Ecto neural progenitor cell (in vitro differentiated cells): ENCODE data around the gene UBQLN1.
A peak's percentile ranks its signal among the peaks of the same experiment; 100 is the strongest.
"Not testable (repeated sequence)": the region's sequence is repeated elsewhere in the genome, so short reads cannot be mapped to it uniquely, and the experiment has no call there.

ENCODE experiments used
- DNase-seq: peaks from one replicate; pipeline ENCODE4 v3.0.0-alpha.2; 2018; ENCODE audit warnings: low spot score

Gene UBQLN1

DNA sequence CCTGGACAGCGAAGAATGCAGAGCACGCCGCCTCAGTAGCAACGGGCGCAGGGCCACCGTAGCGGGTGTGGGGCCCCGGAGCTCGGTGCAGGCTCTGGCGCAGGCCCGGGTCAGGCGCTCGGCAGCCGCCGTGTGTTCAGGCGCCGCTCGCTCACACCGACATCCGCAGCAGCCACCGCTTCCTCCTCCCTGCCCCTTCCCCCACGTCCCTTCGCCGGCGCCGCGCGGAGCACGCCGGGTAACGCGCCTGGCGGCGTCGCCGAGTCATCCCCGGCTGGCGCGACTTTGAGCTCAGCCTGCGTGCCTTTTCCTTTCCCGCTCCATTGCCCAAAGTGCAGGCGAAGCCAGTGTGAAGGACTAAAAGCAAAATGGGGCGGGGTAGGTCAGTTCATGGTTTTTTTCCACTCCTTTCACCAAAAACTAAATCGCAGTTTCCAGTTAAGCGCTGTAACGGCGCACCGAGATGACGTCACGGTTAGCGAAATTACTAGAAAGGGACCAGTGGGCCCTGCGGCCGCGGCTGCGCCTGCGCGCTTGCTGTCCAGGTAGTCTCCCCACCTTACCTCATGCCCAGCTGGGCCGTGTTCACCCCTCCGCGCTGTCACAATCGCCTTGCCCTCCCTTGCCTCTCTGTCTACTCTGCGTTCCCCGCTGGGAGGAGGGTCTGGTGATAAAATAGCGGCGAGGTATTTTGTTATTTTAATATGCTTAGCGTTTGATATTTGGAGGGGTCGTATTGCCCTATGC lies at the start of gene UBQLN1:
Gene UBQLN1 (minus strand): TSS at position 191 of the 747 bp plus-strand sequence. CDS start 279 bp downstream, outside the sequence.
- DNase-seq = peak; percentile 94

DNA sequence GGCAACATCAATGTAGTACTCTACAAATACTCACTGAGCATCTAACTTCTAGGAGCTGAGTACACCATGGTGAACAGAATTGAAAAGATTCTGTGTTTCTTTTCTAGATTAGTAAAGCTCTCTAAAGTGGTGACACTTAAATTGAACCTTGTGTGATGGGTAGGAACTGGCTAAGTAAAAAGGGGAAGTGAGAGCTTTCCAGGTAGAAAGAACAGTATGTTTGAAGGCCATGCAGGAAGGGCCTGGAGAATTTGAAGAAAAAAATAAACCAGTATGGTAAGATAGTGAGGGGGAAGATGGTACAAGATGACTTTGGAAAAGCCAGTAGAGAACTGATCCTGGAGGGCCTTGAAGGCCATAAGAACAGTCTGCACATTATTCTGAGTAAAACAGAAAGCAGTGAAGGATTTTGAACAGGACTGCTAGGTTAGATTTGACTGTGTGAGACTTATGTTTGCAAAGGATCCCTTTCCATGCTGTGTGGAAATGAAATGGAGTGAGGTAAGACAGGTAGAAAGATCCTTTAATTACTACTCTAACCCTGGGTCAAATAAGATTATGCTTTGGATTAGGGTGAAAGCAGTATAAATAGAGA lies 46.7 kb upstream of the UBQLN1 start:
- no peak for DNase-seq

DNA sequence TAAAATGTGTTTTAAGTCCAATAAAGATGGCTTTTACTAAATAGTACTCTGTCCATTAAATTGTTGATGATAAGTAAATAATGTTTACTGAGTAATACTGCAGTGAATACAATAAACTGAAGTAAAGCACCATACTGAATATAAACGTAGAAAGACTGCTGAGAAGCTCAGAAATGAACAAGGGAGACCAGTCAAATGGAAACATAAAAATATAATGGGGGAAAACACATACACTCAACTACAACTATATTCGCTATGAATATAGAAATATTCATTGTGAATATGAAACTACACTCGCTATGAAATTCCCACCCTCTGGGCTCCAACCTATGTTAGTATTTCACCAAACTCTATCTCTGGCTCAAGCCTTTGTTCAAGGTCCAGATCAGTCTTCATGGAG lies 41.9 kb upstream of the UBQLN1 start:
- no peak for DNase-seq

DNA sequence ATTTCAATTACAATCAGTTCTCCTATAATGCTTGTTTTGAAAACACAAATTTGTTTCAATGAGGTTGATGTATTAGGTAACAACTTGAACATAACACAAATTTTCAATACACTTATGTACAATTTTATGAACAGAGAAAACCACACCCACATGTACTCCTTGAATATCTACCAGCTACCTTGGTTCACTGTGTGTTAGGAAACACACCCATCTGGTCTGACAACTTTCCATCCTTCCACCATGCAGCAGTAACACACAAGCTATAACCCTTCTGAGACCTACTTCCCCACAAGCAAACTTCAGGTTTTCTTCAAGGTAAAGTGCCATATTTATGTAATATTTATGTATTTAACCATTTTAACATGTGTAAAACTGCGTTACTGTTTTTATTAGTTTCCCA lies 36.4 kb upstream of the UBQLN1 start:
- DNase-seq = no peak

DNA sequence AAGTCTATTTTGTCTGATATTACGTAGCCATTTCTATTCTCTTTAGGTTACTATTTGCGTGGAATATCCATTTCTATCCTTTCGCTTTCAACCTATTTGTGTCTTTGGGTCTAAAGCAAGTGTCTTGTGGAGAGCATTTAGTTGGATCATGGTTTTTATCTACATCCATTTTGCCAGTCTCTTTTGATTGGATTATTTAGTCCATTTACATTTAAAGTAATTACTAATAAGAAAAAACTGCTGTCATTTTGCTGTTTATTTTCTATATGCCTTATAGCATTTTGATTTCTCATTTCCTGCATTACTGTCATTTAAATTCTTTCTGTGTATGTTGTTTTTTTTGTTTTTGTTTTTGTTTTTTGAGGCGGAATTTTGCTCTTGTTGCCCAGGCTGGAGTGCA lies 26.0 kb upstream of the UBQLN1 start:
- no peak for DNase-seq

DNA sequence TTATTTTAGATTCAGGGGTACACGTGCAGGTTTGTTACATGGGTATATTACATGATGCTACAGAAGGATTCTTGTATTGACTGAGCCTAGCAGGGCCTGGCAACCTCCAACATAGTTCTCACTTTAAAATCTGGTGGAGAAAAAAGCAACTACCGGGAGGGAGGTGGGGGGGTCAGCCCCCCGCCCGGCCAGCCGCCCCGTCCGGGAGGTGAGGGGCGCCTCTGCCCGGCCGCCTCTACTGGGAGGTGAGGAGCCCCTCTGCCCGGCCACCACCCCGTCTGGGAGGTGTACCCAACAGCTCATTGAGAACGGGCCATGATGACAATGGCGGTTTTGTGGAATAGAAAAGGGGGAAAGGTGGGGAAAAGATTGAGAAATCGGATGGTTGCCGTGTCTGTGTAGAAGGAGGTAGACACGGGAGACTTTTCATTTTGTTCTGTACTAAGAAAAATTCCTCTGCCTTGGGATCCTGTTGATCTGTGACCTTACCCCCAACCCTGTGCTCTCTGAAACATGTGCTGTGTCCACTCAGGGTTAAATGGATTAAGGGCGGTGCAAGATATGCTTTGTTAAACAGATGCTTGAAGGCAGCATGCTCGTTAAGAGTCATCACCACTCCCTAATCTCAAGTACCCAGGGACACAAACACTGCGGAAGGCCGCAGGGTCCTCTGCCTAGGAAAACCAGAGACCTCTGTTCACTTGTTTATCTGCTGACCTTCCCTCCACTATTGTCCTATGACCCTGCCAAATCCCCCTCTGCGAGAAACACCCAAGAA lies 21.0 kb upstream of the UBQLN1 start:
- DNase-seq = not testable (repeated sequence)

DNA sequence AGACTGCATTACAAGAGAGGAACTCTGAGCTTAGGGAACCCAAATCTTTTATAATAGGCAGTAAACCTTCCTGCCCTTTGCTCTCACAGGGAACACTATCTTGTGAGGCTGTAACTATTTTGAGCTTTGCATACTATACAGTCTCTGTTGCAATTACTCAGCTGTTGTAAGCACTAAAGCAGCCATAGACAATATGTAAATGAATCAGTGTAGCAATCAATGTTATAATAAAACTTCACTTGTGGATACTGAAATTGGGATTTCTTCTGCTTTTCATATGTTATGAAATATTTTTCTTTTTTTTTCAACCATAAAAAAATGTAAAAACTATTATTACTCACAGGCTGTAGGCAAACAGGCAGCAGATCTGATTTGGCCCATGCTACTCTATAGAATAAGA lies 16.7 kb upstream of the UBQLN1 start:
- DNase-seq = no peak

DNA sequence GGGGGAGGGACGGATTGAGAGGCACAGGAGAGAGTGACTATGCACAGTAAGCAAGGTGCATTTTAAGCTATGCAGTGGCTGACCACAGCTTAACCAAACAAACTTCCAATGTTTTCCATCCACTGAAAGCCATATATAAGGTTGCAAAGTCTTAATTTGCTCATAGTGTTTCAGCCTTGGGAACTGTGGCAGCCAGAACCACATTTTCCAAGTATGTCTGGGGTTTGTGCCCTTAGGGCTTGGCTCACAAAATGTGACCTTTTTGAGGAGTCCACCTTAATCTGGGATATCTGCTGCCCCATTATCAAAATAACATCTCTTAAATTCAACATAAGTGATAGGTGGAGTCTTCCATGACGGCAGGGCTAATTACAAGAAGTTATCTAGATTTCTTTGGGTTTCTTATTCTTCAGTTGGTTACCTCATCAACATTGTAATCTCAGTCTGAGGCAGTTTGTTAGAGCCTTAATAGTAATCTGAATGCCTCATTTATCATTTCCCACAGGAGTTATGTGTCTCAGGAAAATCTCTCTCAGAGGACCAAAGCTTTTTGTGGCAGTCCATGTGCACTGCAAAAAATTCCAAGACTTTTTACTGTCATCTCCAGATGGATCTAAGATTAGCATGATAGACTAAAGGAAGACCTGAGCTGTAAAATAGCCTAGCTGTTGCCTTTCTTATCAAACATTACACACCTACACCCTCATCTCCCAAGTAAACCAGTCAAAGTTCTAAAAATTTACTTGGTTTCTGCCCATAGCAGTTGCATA lies 15.2 kb upstream of the UBQLN1 start:
- DNase-seq = no peak

DNA sequence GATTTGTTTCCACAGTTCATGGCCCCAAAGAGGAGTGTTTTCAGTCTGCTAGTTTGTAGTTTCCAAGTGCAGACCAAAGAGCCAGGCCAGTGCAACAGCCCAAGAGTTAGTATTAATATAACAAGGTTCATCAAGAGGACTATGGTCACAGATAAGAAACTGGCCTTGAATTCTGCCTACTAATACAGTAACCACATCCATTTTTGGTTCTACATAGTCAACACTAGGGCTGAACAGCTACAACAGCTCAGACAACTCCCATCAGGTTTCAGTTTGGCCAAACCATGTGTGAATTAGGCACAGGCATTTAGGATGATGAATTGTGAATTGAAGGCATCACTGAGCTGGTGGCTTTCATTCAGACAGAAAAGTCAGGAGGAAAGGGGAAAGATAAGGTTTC lies 13.8 kb upstream of the UBQLN1 start:
- DNase-seq = no peak

DNA sequence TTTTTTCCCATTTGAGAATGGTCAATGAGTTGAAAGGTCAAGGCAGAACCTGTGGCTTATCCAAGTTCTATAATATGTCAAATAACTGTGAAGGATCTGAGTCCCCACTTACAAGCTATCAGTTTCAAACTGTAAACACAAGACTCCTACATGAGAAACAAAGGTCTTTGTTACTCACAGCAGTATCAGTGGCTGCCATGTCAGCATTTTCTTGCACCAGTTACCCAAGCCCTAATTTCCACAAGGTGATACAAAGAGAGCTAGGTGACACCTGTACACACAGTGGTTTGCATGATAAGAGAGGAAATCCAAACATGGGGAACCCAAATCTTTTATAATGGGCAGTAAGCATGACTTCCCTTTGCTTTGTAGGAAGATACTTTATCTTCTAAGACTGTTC lies 8.0 kb upstream of the UBQLN1 start:
- no peak for DNase-seq

DNA sequence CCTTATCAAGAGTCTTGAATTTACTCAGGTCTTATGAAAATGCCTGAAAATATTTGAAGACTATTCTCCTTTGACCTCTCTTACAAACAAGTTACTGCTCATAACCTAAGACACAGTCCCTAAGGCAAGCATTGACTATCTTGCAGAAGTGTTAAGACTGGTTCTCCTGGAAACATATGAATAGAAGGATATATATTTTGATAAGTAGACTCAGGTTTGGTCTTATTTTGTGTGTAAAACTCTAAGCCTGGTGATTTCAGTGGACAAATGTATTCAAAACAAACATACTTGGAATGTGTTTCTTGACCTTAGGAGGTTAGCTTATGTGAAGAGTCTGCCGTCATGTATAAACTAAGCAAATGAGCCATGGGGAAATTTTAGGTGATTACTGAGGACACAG lies 7.5 kb upstream of the UBQLN1 start:
- no peak for DNase-seq

DNA sequence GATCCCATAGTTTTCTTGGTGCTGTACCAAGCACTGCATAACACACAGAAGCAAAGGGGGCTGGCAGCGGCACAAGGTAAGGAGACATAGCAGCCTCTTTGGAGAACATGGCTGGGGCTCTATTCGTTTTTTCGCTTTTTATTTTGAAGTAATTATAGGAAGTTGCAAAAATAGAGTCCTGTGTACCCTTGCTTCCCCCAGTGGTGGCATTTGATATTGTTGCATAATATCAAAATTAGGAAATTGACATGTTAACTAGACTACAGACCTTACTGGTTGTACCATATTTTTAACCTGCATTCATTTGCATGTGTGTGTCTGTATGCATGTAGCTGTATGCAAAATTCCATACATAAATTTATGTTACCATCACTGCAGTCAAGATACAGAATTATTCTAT lies 6.6 kb upstream of the UBQLN1 start:
- DNase-seq = no peak

DNA sequence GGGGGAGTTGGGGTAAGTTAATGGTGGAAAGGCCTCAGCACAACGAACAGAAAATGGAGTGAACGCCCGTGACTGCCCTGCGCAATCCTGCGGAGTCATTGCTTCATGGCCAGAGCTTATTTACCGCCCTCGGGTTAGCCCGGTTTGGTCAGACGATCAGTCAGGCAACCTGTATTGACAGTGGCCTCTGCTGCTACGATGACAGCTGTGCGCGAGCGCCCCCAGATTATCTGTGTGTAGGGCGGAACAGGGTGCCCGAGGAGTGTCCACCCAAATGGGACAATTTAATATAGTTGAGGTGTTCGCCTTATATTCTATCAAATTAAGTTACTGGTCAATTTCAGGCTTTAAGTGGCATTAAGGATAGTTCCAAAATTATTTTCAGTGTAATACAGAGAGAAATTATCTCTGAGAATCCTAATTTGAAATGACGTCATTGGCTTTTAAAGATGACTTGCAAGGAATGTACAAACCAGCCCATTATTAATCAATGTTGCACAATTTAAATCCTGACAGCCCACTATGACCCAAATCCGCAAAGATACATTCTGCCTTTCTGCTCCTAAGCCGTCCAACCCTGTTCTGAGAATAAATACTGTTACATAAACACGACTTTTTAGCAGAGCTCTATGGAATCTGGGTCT lies 879 bp upstream of the UBQLN1 start:
- DNase-seq = peak; percentile 67

DNA sequence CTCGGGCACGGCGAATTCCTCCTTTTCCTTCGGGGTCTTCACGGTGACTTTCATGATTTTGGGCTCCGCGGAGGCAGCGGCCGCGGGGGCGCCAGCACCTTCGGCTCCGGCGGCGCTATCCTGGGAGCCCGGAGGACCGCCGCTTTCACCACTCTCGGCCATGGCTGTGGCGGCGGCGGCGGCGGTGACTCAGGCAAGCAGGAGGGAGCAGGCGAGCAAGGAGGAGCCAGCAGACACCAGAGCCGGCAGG lies 315 bp downstream of the UBQLN1 start:
- no peak for DNase-seq

DNA sequence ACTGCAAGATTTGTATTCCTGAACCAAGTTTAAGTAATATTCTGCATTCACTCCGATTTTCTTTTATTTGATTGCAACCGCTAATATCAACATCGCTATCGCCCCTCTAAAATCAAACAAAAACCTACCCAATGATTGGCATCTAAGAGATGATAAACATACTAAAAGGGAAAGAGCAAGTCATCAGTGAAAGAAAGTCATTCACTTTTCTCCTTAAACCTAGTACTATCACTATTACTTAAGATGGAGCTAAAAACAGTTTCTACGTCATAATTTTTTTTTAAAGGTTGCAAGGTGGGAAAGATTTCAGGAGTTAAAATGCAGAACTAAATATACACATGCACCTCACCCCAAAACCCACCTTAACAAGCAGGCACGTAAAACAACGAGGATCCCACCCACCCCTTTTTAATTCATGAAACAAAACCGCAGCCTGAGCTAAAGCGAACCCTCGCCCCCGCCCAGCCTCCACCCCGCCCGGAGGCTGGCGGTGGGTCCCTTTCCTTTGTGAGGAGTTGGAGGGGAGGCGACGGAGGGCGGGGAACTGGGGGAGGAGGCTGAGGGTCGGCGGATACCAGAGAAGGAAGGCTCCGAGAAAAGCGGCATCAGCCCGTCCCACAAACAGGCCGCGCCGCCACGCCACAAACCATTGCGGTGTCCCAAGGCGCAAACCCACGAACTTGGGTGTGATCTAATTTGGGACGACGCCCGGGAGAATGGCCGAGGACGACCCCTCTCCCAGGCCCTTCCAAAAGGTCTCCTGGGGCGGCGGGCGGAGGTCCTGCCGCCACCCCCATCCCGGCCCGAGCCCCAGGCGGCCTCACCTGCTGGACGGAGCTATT lies 861 bp downstream of the UBQLN1 start:
- peak; percentile 82 for DNase-seq

DNA sequence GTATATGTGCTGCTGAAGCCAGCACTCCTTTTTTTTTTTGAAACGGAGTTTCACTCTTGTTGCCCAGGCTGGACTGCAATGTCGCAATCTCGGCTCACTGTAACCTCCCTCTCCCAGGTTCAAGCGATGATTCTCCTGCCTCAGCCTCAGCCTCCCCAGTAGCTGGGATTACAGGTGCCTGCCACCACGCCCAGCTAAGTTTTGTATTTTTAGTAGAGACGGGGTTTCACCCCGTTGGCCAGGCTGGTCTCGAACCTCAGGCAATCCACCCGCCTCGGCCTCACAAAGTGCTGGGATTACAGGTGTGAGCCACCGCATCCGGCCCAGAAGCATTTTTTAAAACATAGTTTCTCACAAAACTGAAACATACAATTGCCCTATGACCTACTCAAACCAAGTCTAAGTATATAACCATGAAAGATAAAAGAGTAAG lies 2.5 kb downstream of the UBQLN1 start:
- not testable (repeated sequence) for DNase-seq

DNA sequence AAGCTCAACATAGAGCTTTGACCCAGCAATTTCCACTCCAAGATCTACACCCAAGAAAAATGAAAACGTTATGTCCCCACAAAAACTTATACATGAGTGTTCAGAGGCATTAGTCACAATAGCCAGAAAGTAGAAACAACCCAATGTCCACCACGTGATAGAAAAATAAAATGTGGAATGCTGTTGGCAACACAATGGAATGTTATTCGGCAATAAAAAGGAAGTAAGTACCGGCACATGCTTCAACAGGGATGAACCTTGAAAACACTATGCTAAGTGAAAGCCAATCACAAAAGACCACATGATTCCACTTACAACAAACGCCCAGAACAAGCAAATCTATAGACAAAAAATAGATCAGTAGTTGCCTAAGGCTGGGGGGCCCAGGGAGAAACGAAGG lies 6.0 kb downstream of the UBQLN1 start:
- no peak for DNase-seq

DNA sequence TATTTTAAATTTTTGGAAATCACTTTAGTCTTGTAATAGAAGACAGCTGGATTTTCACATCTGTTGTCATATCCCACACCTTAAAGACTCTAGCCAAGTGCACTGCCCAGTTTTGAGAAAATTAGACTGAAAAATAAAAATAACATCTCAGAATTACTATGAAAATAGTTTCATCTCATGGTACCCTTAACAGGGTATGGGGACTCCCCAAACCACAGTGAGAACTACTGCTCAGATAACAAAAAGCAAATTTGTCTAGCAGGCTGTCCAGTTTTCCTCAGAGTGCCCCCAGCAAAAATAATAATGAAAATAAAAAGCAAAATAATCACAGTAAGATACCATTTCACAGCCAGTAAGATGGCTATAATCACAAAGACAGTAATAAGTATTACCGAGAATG lies 6.5 kb downstream of the UBQLN1 start:
- no peak for DNase-seq

DNA sequence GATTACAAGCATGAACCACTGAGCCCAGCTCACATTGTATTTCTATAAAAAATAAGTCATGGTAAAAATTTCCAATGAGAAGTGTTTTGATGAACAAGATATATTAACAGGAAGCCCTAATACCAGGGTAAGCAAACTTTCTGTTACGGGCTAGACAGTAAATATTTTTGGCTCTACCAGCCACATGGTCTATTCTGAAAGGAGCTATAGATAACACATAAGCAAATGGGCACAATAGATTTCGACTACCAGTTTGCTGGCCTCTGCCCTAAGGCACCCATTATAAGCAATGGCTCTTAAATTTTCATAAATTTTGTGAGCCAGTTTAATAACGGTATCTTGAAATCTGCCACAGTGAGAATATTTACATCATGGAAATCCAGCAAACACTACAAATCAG lies 8.1 kb downstream of the UBQLN1 start:
- DNase-seq = no peak

DNA sequence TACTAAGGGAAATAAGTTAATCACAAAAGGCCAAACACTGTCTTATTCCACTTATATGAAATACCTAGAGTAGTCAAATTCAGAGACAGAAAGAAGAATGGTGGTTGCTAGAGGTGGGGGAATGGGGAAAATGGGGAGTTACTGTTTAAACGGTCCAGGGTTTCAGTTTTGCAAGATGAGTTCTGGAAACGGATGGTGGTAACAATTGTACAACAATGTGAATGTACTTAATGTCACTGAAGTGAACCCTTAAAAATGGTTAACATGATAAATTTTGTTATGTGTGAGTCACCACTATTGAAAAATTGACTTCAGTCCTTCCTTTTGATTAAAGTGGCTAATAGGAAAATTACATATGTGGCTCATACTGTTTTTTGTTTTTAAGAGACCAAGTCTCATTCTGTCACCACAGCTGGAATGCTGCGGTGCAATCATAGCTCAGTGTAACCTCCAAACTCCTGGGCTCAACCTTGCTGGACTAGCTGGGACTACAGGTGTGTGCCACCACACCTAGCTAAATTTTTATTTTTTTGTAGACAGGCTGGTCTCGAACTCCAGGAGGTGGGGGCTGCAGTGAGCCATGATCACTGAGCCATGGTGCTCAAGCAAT lies 8.7 kb downstream of the UBQLN1 start:
- DNase-seq = no peak

DNA sequence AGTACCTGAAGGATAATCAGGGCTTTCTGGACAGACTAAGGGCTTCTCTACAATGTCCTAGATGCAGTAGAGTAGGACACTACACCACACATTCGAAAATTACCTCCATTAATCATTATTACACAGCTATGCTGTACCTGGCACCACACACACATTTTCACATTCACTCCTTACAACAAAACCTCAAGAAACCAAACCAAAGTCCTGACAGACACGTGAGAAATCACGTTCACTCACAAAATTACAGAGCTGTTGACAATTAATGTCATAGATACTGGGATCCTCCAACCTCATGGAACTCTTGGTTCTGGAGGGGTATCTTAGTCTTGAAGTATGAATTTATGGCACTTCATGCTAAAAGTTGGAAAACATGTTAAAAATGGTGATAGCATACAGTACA lies 16.3 kb downstream of the UBQLN1 start:
- no peak for DNase-seq
